Bronchial epithelial cell (primary cell): ENCODE measurements around the gene PLA2G4A. TPM values are rescaled to one million over a fixed set of nuclear protein-coding genes. Genes with fewer than 3 reads are reported as not detected.

Experiments used
- DNase-seq: peaks from one replicate; pipeline ENCODE4 v3.0.0-alpha.2; 2010; ENCODE audit warnings: low read depth
- FAIRE-seq: peaks from 2 replicates; lab custom pipeline; 2011; peaks lifted over from hg19 to GRCh38; lab: Jason Lieb, UNC
- H3K27me3 ChIP-seq: 2 replicates; pipeline ENCODE4 v1.5.1; 2011; ENCODE audit warnings: low read length; ENCODE audit not compliant: control insufficient read depth, insufficient read depth
- H3K36me3 ChIP-seq: 2 replicates; pipeline ENCODE4 v1.5.1; 2011; ENCODE audit warnings: low read length; ENCODE audit not compliant: control insufficient read depth, insufficient read depth
- H3K4me3 ChIP-seq: 2 replicates; pipeline ENCODE4 v1.5.1; 2011; ENCODE audit warnings: mild to moderate bottlenecking, low read depth, low read length, control low read depth
- CTCF ChIP-seq: IDR thresholded peaks from 2 replicates; pipeline ENCODE4 v1.5.1; 2011; ENCODE audit warnings: mild to moderate bottlenecking, moderate library complexity, low read length, control low read depth, inconsistent platforms; ENCODE audit not compliant: insufficient read depth, severe bottlenecking
- total RNA-seq: library from RNA; depleted of rRNA; stranded (reverse); fragments of >200 nt; gene quantifications from 2 replicates; pipeline ENCODE4 v1.2.1, GENCODE V29; 2014

Gene PLA2G4A
- total RNA-seq, 1 donor from 2014 or later, result 5.5 TPM

DNA sequence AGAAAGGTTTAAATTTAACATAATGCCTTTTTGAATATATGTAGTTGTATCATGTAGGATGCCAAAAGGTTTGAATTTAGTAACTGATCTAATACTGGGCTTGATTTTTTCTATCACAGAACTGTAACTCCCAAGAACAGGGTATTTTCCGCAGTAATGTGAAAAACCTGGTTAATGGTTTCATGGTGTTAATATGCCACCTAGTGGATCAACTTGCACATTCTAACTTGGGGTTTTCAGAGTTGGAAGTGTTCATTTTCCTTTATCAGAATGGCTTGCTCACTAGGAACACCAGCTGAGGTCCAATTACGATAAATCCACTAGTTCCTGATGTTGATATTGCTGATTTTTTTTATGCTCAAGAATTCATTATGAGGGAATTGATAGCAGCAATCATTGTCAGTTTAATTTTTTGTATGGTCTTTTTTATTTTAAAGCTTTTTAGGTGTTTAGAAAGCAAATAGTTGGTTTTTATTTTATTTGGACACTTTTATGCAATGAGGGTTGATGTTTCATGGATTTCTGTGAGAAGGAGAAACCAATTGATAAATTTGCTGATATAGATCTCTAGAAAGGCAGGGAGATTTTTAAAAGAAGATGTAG, 157.2 kb downstream of the PLA2G4A start:
- FAIRE-seq (no peak), DNase-seq (peak; percentile 65)
- Histone ChIP-seq H3K36me3 (no peaks in the 10 kb centered on the region), H3K27me3 (no peaks in the 10 kb centered on the region), H3K4me3 (no peak overlapping the region)
- TF ChIP-seq CTCF, result peak; percentile 59

DNA sequence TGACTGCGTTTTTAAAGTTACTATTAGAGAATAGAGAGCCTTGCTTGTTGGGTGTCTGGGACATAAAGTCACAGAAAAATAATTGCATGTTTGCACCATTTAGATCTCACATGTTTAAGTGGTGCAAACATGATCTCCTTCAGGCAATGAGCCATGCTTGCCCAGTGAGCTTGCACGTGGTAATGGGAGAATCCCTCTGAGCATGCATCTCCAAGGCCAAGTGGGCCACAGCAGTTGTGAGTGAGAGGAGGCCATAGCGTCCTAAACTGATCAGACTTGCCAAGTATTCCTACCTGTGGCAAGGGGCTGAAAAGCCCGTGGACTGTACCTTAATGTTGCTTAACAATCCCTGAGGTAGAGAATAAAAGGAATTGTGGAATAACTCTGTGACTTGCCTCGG, 158.3 kb downstream of the PLA2G4A start:
- no peak for TF ChIP-seq CTCF
- DNase-seq (no peak), FAIRE-seq (no peak)
- Histone ChIP-seq H3K4me3 (no peak overlapping the region), H3K36me3 (no peaks in the 10 kb centered on the region), H3K27me3 (no peaks in the 10 kb centered on the region)

- no peak for DNase-seq
- H3K4me3 ChIP-seq, result no peak overlapping the region
- FAIRE-seq, result no peak
- H3K27me3 ChIP-seq, result no peaks in the 10 kb centered on the region
- H3K36me3 ChIP-seq, result no peaks in the 10 kb centered on the region
- no peak for TF ChIP-seq CTCF
These were observed 159.0 kb downstream of the PLA2G4A start for GRCh38 chr1:186987769-186988168.

GRCh38 chr1:186993996-186994395, 165.2 kb downstream of the PLA2G4A start:
- H3K36me3 ChIP-seq, result no peaks in the 10 kb centered on the region
- H3K27me3 ChIP-seq, result no peaks in the 10 kb centered on the region
- FAIRE-seq (no peak), DNase-seq (no peak)
- H3K4me3 ChIP-seq, result no peak overlapping the region
- no peak for TF ChIP-seq CTCF

GRCh38 chr1:186994897-186995296, 166.1 kb downstream of the PLA2G4A start:
- DNase-seq (no peak), FAIRE-seq (no peak)
- Histone ChIP-seq H3K27me3 (no peaks in the 10 kb centered on the region), H3K36me3 (no peaks in the 10 kb centered on the region), H3K4me3 (no peak overlapping the region)
- TF ChIP-seq CTCF, result no peak

- Histone ChIP-seq H3K27me3 (no peaks in the 10 kb centered on the region), H3K4me3 (no peak overlapping the region), H3K36me3 (no peaks in the 10 kb centered on the region)
- FAIRE-seq (no peak), DNase-seq (no peak)
- no peak for TF ChIP-seq CTCF
These were observed 168.1 kb downstream of the PLA2G4A start for GRCh38 chr1:186996816-186997215.
